HepG2 (cell line): ENCODE measurements around the gene DDX53. TPM values are rescaled to one million over a fixed set of nuclear protein-coding genes. Genes with fewer than 3 reads are reported as not detected.

Experiments
- ATAC-seq: fragments of 200-7000 bp; cut with Tn5 transposase; 3 replicates; pipeline ENCODE4 v1.9.1; 2020; ENCODE audit warnings: mild to moderate bottlenecking, moderate library complexity
- BruUV-seq: library from RNA; stranded (reverse); fragments of 400-500 nt; replicated peaks from 2 replicates; lab custom pipeline; 2021; lab: Mats Ljungman, UMichigan
- CTCF ChIA-PET: fragments of 300-600 bp; formaldehyde crosslinking; extraction: SDS; loops from one replicate; lab custom pipeline; 2021; ENCODE audit warnings: low total read pairs, inconsistent platforms, low intra/inter-chr PET ratio; lab: Yijun Ruan, JAX
- POLR2A ChIA-PET: fragments of 350-600 bp; sonication (Branson Sonifier 250); formaldehyde crosslinking; loops from one replicate; lab custom pipeline; 2020; ENCODE audit warnings: antibody characterized with exemption, inconsistent platforms; lab: Yijun Ruan, JAX
- DNase-seq: peaks from one replicate; pipeline ENCODE4 v3.0.0-alpha.2; 2015; ENCODE audit warnings: low spot score
- FAIRE-seq: peaks from 3 replicates; lab custom pipeline; 2011; peaks lifted over from hg19 to GRCh38; lab: Jason Lieb, UNC
- H2AFZ ChIP-seq: one replicate; pipeline ENCODE4 v1.6.1; 2011; ENCODE audit warnings: low read length, inconsistent platforms
- H3K27ac ChIP-seq: fragments of 300-600 bp; 3 replicates; pipeline ENCODE4 v1.8.0; 2011; ENCODE audit warnings: mixed run types, mild to moderate bottlenecking, mixed read lengths, low read length, inconsistent platforms; ENCODE audit not compliant: insufficient read depth; ENCODE audit errors: extremely low read length
- H3K27me3 ChIP-seq, 2 experiments: fragments of 200-600 bp in 1 of 2; 2 replicates in 1 of 2; 3 replicates in 1 of 2; pipeline versions ENCODE4 v1.6.0 to v1.8.0; 2011; ENCODE audit warnings: low read length in 2 of 2, mild to moderate bottlenecking in 2 of 2, moderate library complexity in 2 of 2, inconsistent platforms in 1 of 2; ENCODE audit not compliant: insufficient read depth in 2 of 2, control insufficient read depth in 1 of 2
- H3K36me3 ChIP-seq, 2 experiments: fragments of 200-600 bp in 1 of 2; replicated peaks in 1 of 2; 2 replicates in 1 of 2; 3 replicates in 1 of 2; pipeline versions ENCODE4 v1.5.1 to v1.8.0; 2011; ENCODE audit warnings: low read length in 2 of 2, inconsistent platforms in 1 of 2; ENCODE audit not compliant: insufficient read depth in 2 of 2, control insufficient read depth in 1 of 2
- H3K4me1 ChIP-seq: 2 replicates; pipeline ENCODE4 v1.5.1; 2012; ENCODE audit warnings: low read length, inconsistent platforms; ENCODE audit not compliant: insufficient read depth
- H3K4me2 ChIP-seq: 2 replicates; pipeline ENCODE4 v1.6.0; 2011; ENCODE audit warnings: low read depth, low read length, inconsistent platforms
- H3K4me3 ChIP-seq, 3 experiments: fragments of 200-600 bp in 1 of 3; sonication (generic), shearing (Covaris generic) in 1 of 3; replicated peaks in 1 of 3; 2 replicates each; pipeline ENCODE4 v1.5.1; 2011 to 2016; ENCODE audit warnings: low read length in 3 of 3, inconsistent platforms in 2 of 3, low read depth in 2 of 3, mild to moderate bottlenecking in 2 of 3, control low read depth in 1 of 3, mixed read lengths in 1 of 3; ENCODE audit not compliant: insufficient read depth in 1 of 3
- H3K79me2 ChIP-seq: one replicate; pipeline ENCODE4 v1.6.1; 2011; ENCODE audit warnings: low read length, inconsistent platforms; ENCODE audit not compliant: insufficient read depth
- H3K9ac ChIP-seq: 2 replicates; pipeline ENCODE4 v1.6.0; 2011; ENCODE audit warnings: mild to moderate bottlenecking, low read depth, low read length, inconsistent platforms; ENCODE audit not compliant: insufficient read depth
- H3K9me3 ChIP-seq: 2 replicates; pipeline ENCODE4 v1.5.1; 2012; ENCODE audit warnings: mild to moderate bottlenecking, low read length
- H4K20me1 ChIP-seq: 2 replicates; pipeline ENCODE4 v1.6.0; 2011; ENCODE audit warnings: inconsistent platforms, mild to moderate bottlenecking, low read length, moderate library complexity; ENCODE audit not compliant: insufficient read depth
- CCDC6 ChIP-seq: sonication (generic); formaldehyde crosslinking; IDR thresholded peaks from 2 replicates; pipeline ENCODE4 v1.8.1; 2022; ENCODE audit warnings: mild to moderate bottlenecking, missing genetic modification reagents, moderate library complexity
- GATAD2A ChIP-seq: IDR thresholded peaks from 2 replicates; pipeline ENCODE4 v1.6.1; 2016
- KDM3A ChIP-seq: IDR thresholded peaks from 2 replicates; pipeline ENCODE4 v1.6.1; 2018; ENCODE audit warnings: low read depth, missing compliant biosample characterization
- PHB2 ChIP-seq: fragments of 450-650 bp; IDR thresholded peaks from 2 replicates; pipeline ENCODE4 v1.6.1; 2018; ENCODE audit not compliant: partially characterized antibody
- SKI ChIP-seq: fragments of 450-650 bp; IDR thresholded peaks from one replicate; pipeline ENCODE4 v1.6.1; 2018; ENCODE audit warnings: mild to moderate bottlenecking; ENCODE audit not compliant: partially characterized antibody
- SP5 ChIP-seq: IDR thresholded peaks from 2 replicates; pipeline ENCODE4 v1.6.1; 2016; ENCODE audit warnings: low read depth, borderline replicate concordance
- ZFP36 ChIP-seq: fragments of 150-350 bp; IDR thresholded peaks from 2 replicates; pipeline ENCODE4 v1.6.1; 2018; ENCODE audit warnings: borderline replicate concordance, low read length, low read depth; ENCODE audit not compliant: partially characterized antibody
- ZNF224 ChIP-seq: sonication (generic); formaldehyde crosslinking; IDR thresholded peaks from 2 replicates; pipeline ENCODE4 v1.5.0; 2020; ENCODE audit warnings: mild to moderate bottlenecking, missing genetic modification reagents
- WGBS: methylation state at CpG from one replicate; pipeline ENCODE4 v1.1.6; 2017; ENCODE audit warnings: low lambda C conversion rate; 5-methylcytosine and 5-hydroxymethylcytosine counted together
- in situ Hi-C: cut with HindIII; loops from 2 replicates; pipeline ENCODE4 v1.10.0; 2017; ENCODE audit warnings: low pct_unique_long_range_greater_than_20kb; ENCODE audit not compliant: extremely low pct_ligation_motif_present
- intact Hi-C: fragments of 100-400 bp; cut with micrococcal nuclease; formaldehyde crosslinking; loops from one replicate; pipeline ENCODE4 v1.10.0; 2022; ENCODE audit not compliant: unreplicated experiment
- polyA plus RNA-seq, 8 experiments: library from polyadenylated mRNA; depleted of rRNA in 3 of 8; stranded (reverse) in 7 of 8; unstranded in 1 of 8; fragments of >200 nt; fragmentation: Illumina TruSeq in 4 of 8; extraction: Trizol in 4 of 8; gene quantifications; 2 replicates each; pipeline versions ENCODE4 v1.2.1 to v1.2.3, GENCODE V29; 2011 to 2016; ENCODE audit warnings: low read depth in 4 of 8, missing spikeins in 1 of 8, mixed read lengths in 1 of 8; ENCODE audit not compliant: insufficient read depth in 1 of 8
- total RNA-seq, 5 experiments: library from RNA; depleted of rRNA; stranded (reverse); fragments of >200 nt; fragmentation: Illumina TruSeq; extraction: Trizol; gene quantifications; 2 replicates each; pipeline ENCODE4 v1.2.3, GENCODE V29; 2016; ENCODE audit warnings: low read depth in 1 of 5
- TF ChIP-seq, protein P1 (sequence below): sonication (generic); formaldehyde crosslinking; IDR thresholded peaks from 2 replicates; pipeline ENCODE4 v1.4.0; 2020; ENCODE audit warnings: missing genetic modification reagents, borderline replicate concordance
- TF ChIP-seq, protein P2 (sequence below): sonication (generic); formaldehyde crosslinking; IDR thresholded peaks from 2 replicates; pipeline ENCODE4 v1.5.0; 2020; ENCODE audit warnings: missing genetic modification reagents
- TF ChIP-seq, protein P3 (sequence below): sonication (generic); formaldehyde crosslinking; IDR thresholded peaks from 2 replicates; pipeline ENCODE4 v1.8.0; 2022; ENCODE audit warnings: missing genetic modification reagents, low read depth, mild to moderate bottlenecking, borderline replicate concordance

DDX53 gene
- total and polyA plus RNA-seq, 2 of the 13 experiments (the other 11 are each of a cell fraction or from before 2014, with no cell fraction given) = not detected

DNA sequence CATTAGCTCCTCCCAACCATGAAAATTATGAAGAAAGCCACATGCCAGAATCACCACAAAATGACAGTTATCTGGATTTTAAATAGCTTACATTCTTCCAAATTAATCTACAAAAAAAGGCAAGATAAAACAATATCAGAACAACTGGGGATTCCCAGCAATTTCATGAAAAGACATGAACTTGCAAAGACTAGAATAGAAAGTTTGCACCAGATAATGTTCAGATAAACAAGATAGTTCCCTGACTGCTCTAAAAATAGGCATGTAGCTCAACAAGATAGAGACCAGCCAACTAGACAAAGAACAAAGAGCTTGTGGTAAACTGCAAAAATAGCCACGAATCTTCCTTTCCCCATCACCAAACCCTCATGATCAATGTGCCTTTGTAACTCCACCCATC lies 30.3 kb upstream of the DDX53 start:
- FAIRE-seq (no peak), ATAC-seq (no peak), DNase-seq (no peak)
- CTCF ChIA-PET = no interaction called here
- Histone ChIP-seq H2AFZ (no peak overlapping the region), H3K27me3 (no peaks in the 10 kb centered on the region), H3K9ac (no peak overlapping the region), H4K20me1 (no peaks in the 10 kb centered on the region)
- in situ Hi-C loops = no loop called here
- no TSS peak for BruUV-seq
- TF ChIP-seq, protein P1, sequence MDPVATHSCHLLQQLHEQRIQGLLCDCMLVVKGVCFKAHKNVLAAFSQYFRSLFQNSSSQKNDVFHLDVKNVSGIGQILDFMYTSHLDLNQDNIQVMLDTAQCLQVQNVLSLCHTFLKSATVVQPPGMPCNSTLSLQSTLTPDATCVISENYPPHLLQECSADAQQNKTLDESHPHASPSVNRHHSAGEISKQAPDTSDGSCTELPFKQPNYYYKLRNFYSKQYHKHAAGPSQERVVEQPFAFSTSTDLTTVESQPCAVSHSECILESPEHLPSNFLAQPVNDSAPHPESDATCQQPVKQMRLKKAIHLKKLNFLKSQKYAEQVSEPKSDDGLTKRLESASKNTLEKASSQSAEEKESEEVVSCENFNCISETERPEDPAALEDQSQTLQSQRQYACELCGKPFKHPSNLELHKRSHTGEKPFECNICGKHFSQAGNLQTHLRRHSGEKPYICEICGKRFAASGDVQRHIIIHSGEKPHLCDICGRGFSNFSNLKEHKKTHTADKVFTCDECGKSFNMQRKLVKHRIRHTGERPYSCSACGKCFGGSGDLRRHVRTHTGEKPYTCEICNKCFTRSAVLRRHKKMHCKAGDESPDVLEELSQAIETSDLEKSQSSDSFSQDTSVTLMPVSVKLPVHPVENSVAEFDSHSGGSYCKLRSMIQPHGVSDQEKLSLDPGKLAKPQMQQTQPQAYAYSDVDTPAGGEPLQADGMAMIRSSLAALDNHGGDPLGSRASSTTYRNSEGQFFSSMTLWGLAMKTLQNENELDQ = no peak
- TF ChIP-seq ZFP36 = no peak
- no peak for TF ChIP-seq PHB2
- no peak for TF ChIP-seq SP5 (CRISPR knock-in tag)
- no peak for TF ChIP-seq SKI
- no peak for TF ChIP-seq CCDC6 (CRISPR knock-in tag)
- TF ChIP-seq, all 625 proteins: peak for 0
- no peaks in the 10 kb centered on the region for H3K79me2 ChIP-seq
- POLR2A ChIA-PET = no interaction called here
- no peaks in the 10 kb centered on the region for H3K4me1 ChIP-seq
- H3K27ac ChIP-seq = no peak overlapping the region
- H3K4me3 ChIP-seq = no peak overlapping the region
- no peak overlapping the region for H3K4me2 ChIP-seq
- intact Hi-C loops = no loop called here
- 0% methylated on average over 1 of the region's 1 CpG for WGBS
- no peaks in the 10 kb centered on the region for H3K9me3 ChIP-seq
- no peaks in the 10 kb centered on the region for H3K36me3 ChIP-seq

DNA sequence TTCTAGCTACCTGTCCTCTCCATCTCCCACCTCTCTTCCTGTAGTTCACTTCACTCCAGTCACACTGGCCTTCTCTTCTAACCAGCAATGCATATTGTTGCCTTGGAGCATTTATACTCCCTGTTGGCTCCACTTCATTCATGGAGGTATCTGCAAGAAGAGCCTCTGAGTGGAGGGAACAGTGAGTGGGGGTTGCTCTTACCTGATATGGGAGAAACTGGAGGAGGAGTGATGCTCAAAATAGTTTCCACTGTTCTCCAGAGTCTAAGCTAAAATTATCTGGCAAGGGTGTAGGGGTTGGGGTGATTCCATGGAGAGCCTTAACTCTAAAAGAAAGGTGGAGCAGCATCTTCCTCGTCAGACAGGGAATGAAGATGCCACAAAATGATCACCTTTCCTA lies 28.9 kb upstream of the DDX53 start:
- TF ChIP-seq ZNF224 (CRISPR knock-in tag) = no peak
- TF ChIP-seq KDM3A (CRISPR knock-in tag) = no peak
- TF ChIP-seq, protein P2, sequence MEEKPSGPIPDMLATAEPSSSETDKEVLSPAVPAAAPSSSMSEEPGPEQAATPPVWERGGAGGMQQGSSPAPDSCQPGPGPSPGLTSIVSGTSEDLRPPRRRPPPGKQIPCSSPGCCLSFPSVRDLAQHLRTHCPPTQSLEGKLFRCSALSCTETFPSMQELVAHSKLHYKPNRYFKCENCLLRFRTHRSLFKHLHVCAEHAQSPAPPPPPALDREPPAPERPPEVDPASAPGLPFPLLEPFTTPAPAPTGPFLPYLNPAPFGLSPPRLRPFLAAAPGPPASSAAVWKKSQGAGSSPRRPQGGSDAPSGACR (CRISPR knock-in tag) = no peak
- TF ChIP-seq, protein P3, sequence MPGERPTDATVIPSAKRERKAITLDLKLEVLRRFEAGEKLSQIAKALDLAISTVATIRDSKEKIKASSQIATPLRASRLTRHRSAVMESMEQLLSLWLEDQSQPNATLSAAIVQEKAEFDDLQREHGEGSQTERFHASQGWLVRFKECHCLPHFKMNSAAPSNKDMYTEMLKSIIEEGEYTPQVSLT (CRISPR knock-in tag) = no peak
- no peak for TF ChIP-seq GATAD2A (CRISPR knock-in tag)
- no peaks in the 10 kb centered on the region for H3K4me1 ChIP-seq
- no peaks in the 10 kb centered on the region for H3K79me2 ChIP-seq
- intact Hi-C loops = no loop called here
- no TSS peak for BruUV-seq
- WGBS = 0% methylated on average over 1 of the region's 1 CpG
- no peak for ATAC-seq
- no peak overlapping the region for H3K4me2 ChIP-seq
- FAIRE-seq = no peak
- no peaks in the 10 kb centered on the region for H3K27me3 ChIP-seq
- H3K9ac ChIP-seq = no peak overlapping the region
- H2AFZ ChIP-seq = no peak overlapping the region
- no peaks in the 10 kb centered on the region for H3K36me3 ChIP-seq
- CTCF ChIA-PET = no interaction called here
- no peak for DNase-seq
- no peaks in the 10 kb centered on the region for H4K20me1 ChIP-seq
- in situ Hi-C loops = no loop called here
- no peaks in the 10 kb centered on the region for H3K9me3 ChIP-seq
- H3K27ac ChIP-seq = no peak overlapping the region
- POLR2A ChIA-PET = no interaction called here
- no peak overlapping the region for H3K4me3 ChIP-seq
